Transverse colon (tissue), 4 donors: ENCODE measurements around the gene TBC1D16. TPM values are rescaled to one million over a fixed set of nuclear protein-coding genes. Genes with fewer than 3 reads are reported as not detected.
A peak's percentile ranks its signal among the peaks of the same experiment; 100 is the strongest.

Source experiments
- DNase-seq: peaks from one replicate; pipeline ENCODE4 v3.0.0-alpha.2; 2019
- H3K27ac ChIP-seq, 4 donors: fragments of 200-600 bp; sonication (generic); 2 replicates each; pipeline ENCODE4 v1.5.1; 2016 to 2018; ENCODE audit warnings: inconsistent platforms in 4 of 4
- H3K27me3 ChIP-seq: fragments of 200-600 bp; sonication (generic); 2 replicates; pipeline ENCODE4 v1.5.1; 2017; ENCODE audit warnings: inconsistent platforms
- H3K36me3 ChIP-seq, 4 donors: fragments of 200-600 bp; sonication (generic); 2 replicates each; pipeline ENCODE4 v1.5.1; 2017 to 2019; ENCODE audit warnings: inconsistent platforms in 4 of 4
- H3K4me1 ChIP-seq, 4 donors: fragments of 200-600 bp; sonication (generic); 2 replicates each; pipeline ENCODE4 v1.5.1; 2017 to 2020; ENCODE audit warnings: inconsistent platforms in 4 of 4
- H3K4me3 ChIP-seq, 4 donors: fragments of 200-600 bp; sonication (generic); 1 replicate in 1 of 4; 2 replicates in 3 of 4; pipeline versions ENCODE4 v1.5.1 to v1.6.1; 2017 to 2019; ENCODE audit warnings: inconsistent platforms in 4 of 4
- H3K9me3 ChIP-seq, 2 donors: fragments of 200-600 bp; sonication (generic); 2 replicates each; pipeline ENCODE4 v1.5.1; 2017 to 2019; ENCODE audit warnings: inconsistent platforms in 2 of 2
- EP300 ChIP-seq: sonication (generic); formaldehyde crosslinking; IDR thresholded peaks from one replicate; pipeline ENCODE4 v1.6.1; 2017; ENCODE audit warnings: antibody characterized with exemption, low read depth
- POLR2A ChIP-seq: fragments of 450-650 bp; IDR thresholded peaks from one replicate; pipeline ENCODE4 v1.6.1; 2016; ENCODE audit warnings: antibody characterized with exemption, mild to moderate bottlenecking, moderate library complexity
- POLR2AphosphoS5 ChIP-seq, 3 donors: sonication (generic); formaldehyde crosslinking; IDR thresholded peaks; one replicate each; pipeline ENCODE4 v1.6.1; 2016; ENCODE audit warnings: antibody characterized with exemption in 3 of 3
- WGBS, 2 donors: methylation state at CpG; one replicate each; pipeline ENCODE4 v1.1.5; 2018; ENCODE audit warnings: low coverage in 1 of 2; 5-methylcytosine and 5-hydroxymethylcytosine counted together
- in situ Hi-C, 4 donors: fragments of 200-750 bp; cut with MboI; loops; one replicate each; pipeline versions ENCODE4 v1.15.0 to v1.15.1; 2017; ENCODE audit warnings: low sequenced_read_pairs in 3 of 4, low pct_ligation_motif_present in 1 of 4, low pct_unique_long_range_greater_than_20kb in 1 of 4
- intact Hi-C: fragments of 100-400 bp; cut with DNase I; formaldehyde crosslinking; loops from one replicate; pipeline ENCODE4 v1.15.1; 2023; ENCODE audit warnings: low total_unique reads
- total RNA-seq, 4 donors: library from RNA; depleted of rRNA; stranded (reverse); fragments of >200 nt; gene quantifications; one replicate each; pipeline ENCODE4 v1.1.0, GENCODE V29; 2016
- TF ChIP-seq, protein P1 (sequence below), 5 experiments: fragments of 200-600 bp in 3 of 5; fragments of 450-650 bp in 2 of 5; sonication (generic) in 3 of 5; IDR thresholded peaks; 1 replicate in 2 of 5; 2 replicates in 3 of 5; pipeline ENCODE4 v1.5.1; 2016 to 2017; ENCODE audit warnings: antibody characterized with exemption in 5 of 5, inconsistent platforms in 3 of 5, mild to moderate bottlenecking in 2 of 5, moderate library complexity in 1 of 5

Gene TBC1D16
- total RNA-seq, 4 donors from 2014 or later: 12.3 to 22.4 (median 18.1) TPM

GRCh38 chr17:79988185-79988971 is 47.3 kb downstream of the TBC1D16 start:
- in situ Hi-C loops (loop anchor here in 2 of 4 donors (25.0 kb wide), 1 partner anchor 176 kb away; no protein-coding TSS in a partner anchor), intact Hi-C loops (loop anchor here (5.0 kb wide), 1 partner anchor 201 kb away; no protein-coding TSS in a partner anchor)
- peak; percentile 61 for DNase-seq

GRCh38 chr17:79987935-79988184 is 47.8 kb downstream of the TBC1D16 start:
- intact Hi-C loops: loop anchor here (5.0 kb wide), 1 partner anchor 201 kb away; no protein-coding TSS in a partner anchor
- in situ Hi-C loops: loop anchor here in 2 of 4 donors (25.0 kb wide), 1 partner anchor 176 kb away; no protein-coding TSS in a partner anchor

More at GRCh38 chr17:79988185-79988971, 47.3 kb downstream of the TBC1D16 start:
- Histone ChIP-seq H3K4me1 (peaks cover 28 to 68% (median 63%) of the 10 kb centered on the region in 4 donors), H3K27me3 (no peaks in the 10 kb centered on the region), H3K4me3 (no peak overlapping the region), H3K36me3 (no peaks in the 10 kb centered on the region), H3K27ac (peak overlapping the region; percentile 53 to 72 (median 63)), H3K9me3 (no peaks in the 10 kb centered on the region)
- WGBS, 2 donors: 40% methylated on average over 28 of the region's 28 CpGs; no CpG with 5 or more reads in 1 of the 2 donors
- TF ChIP-seq, protein P1, sequence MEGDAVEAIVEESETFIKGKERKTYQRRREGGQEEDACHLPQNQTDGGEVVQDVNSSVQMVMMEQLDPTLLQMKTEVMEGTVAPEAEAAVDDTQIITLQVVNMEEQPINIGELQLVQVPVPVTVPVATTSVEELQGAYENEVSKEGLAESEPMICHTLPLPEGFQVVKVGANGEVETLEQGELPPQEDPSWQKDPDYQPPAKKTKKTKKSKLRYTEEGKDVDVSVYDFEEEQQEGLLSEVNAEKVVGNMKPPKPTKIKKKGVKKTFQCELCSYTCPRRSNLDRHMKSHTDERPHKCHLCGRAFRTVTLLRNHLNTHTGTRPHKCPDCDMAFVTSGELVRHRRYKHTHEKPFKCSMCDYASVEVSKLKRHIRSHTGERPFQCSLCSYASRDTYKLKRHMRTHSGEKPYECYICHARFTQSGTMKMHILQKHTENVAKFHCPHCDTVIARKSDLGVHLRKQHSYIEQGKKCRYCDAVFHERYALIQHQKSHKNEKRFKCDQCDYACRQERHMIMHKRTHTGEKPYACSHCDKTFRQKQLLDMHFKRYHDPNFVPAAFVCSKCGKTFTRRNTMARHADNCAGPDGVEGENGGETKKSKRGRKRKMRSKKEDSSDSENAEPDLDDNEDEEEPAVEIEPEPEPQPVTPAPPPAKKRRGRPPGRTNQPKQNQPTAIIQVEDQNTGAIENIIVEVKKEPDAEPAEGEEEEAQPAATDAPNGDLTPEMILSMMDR (IDR thresholded peaks at IDR 0.05): no peak
- TF ChIP-seq POLR2AphosphoS5 (IDR thresholded peaks at IDR 0.05) (no peak), EP300 (no peak), POLR2A (no peak)

GRCh38 chr17:79987187-79987934 is 48.3 kb downstream of the TBC1D16 start:
- Histone ChIP-seq H3K4me1 (peaks cover 18 to 57% (median 52%) of the 10 kb centered on the region in 4 donors), H3K27ac (peak overlapping the region; percentile 53 to 72 (median 63)), H3K27me3 (no peaks in the 10 kb centered on the region), H3K36me3 (no peaks in the 10 kb centered on the region), H3K4me3 (no peak overlapping the region), H3K9me3 (no peaks in the 10 kb centered on the region)
- no peak for DNase-seq
- TF ChIP-seq, protein P1 (IDR thresholded peaks at IDR 0.05): no peak
- TF ChIP-seq POLR2AphosphoS5 (IDR thresholded peaks at IDR 0.05): no peak
- no peak for TF ChIP-seq EP300
- TF ChIP-seq POLR2A: no peak
- intact Hi-C loops (loop anchor here (5.0 kb wide), 1 partner anchor 200 kb away; no protein-coding TSS in a partner anchor), in situ Hi-C loops (loop anchor here in 2 of 4 donors (25.0 kb wide), 1 partner anchor 175 kb away; no protein-coding TSS in a partner anchor)
- WGBS, 2 donors: 68 to 76% methylated on average over 9 to 18 of the region's 18 CpGs

More at GRCh38 chr17:79987935-79988184, 47.8 kb downstream of the TBC1D16 start:
- no peak for DNase-seq
- Histone ChIP-seq H3K4me1 (peaks cover 23 to 62% (median 57%) of the 10 kb centered on the region in 4 donors), H3K27me3 (no peaks in the 10 kb centered on the region), H3K9me3 (no peaks in the 10 kb centered on the region), H3K4me3 (no peak overlapping the region), H3K27ac (peak overlapping the region; percentile 53 to 72 (median 63)), H3K36me3 (no peaks in the 10 kb centered on the region)
- 33 to 38% methylated on average over 6 to 7 of the region's 7 CpGs for WGBS, 2 donors
- TF ChIP-seq, protein P1 (IDR thresholded peaks at IDR 0.05): no peak
- no peak for TF ChIP-seq POLR2A
- TF ChIP-seq EP300: no peak
- TF ChIP-seq POLR2AphosphoS5 (IDR thresholded peaks at IDR 0.05): no peak
